Panc1 (cell line): Measurements from ENCODE around the gene GLS. TPM values are rescaled to one million over a fixed set of nuclear protein-coding genes. Genes with fewer than 3 reads are reported as not detected.

Experiments used
- ATAC-seq: fragments of 200-7000 bp; cut with Tn5 transposase; 2 replicates; pipeline ENCODE4 v1.9.1; 2020; ENCODE audit warnings: mild to moderate bottlenecking, moderate library complexity
- BruUV-seq: library from RNA; stranded (reverse); fragments of 400-500 nt; replicated peaks from 2 replicates; lab custom pipeline; 2021; lab: Mats Ljungman, UMichigan
- CTCF ChIA-PET: fragments of 300-600 bp; sonication (Branson Sonifier 250); formaldehyde crosslinking; loops from one replicate; lab custom pipeline; 2022; ENCODE audit warnings: antibody characterized with exemption; lab: Charles Lee
- POLR2A ChIA-PET: fragments of 300-600 bp; sonication (Branson Sonifier 250); formaldehyde crosslinking; loops from one replicate; lab custom pipeline; 2022; ENCODE audit warnings: antibody characterized with exemption; lab: Charles Lee
- DNase-seq: peaks from one replicate; pipeline ENCODE4 v3.0.0-alpha.2; 2010; ENCODE audit warnings: low read depth, low spot score
- H3K27ac ChIP-seq: 2 replicates; pipeline ENCODE4 v1.5.1; 2011; ENCODE audit warnings: mild to moderate bottlenecking, low read length, inconsistent platforms
- H3K27me3 ChIP-seq: fragments of 200-500 bp; sonication (Bioruptor generic); 2 replicates; pipeline ENCODE4 v1.6.0; 2014; ENCODE audit warnings: low read length, inconsistent platforms; ENCODE audit not compliant: control insufficient read depth, insufficient read depth
- H3K36me3 ChIP-seq: fragments of 200-500 bp; sonication (Bioruptor generic); 2 replicates; pipeline ENCODE4 v1.5.1; 2014; ENCODE audit warnings: inconsistent platforms, mild to moderate bottlenecking, low read length, moderate library complexity; ENCODE audit not compliant: control insufficient read depth, insufficient read depth
- H3K4me1 ChIP-seq: 2 replicates; pipeline ENCODE4 v1.5.1; 2011; ENCODE audit warnings: inconsistent platforms, mild to moderate bottlenecking, low read length, moderate library complexity; ENCODE audit not compliant: control insufficient read depth, insufficient read depth
- H3K4me3 ChIP-seq, 2 experiments: 2 replicates each; pipeline ENCODE4 v1.5.1; 2011 to 2012; ENCODE audit warnings: low read depth in 2 of 2, low read length in 2 of 2, mild to moderate bottlenecking in 2 of 2, inconsistent platforms in 1 of 2, moderate library complexity in 1 of 2
- H3K9me3 ChIP-seq: fragments of 200-500 bp; sonication (Bioruptor generic); 2 replicates; pipeline ENCODE4 v1.5.1; 2014; ENCODE audit warnings: low read depth, mild to moderate bottlenecking, inconsistent platforms, low read length, moderate library complexity; ENCODE audit not compliant: control insufficient read depth, insufficient read depth
- CTCF ChIP-seq: fragments of 450-650 bp; IDR thresholded peaks from 2 replicates; pipeline ENCODE4 v1.5.1; 2017; ENCODE audit warnings: mild to moderate bottlenecking
- POLR2AphosphoS5 ChIP-seq: IDR thresholded peaks from 2 replicates; pipeline ENCODE4 v1.6.1; 2012; ENCODE audit warnings: mild to moderate bottlenecking, low read depth, low read length, moderate library complexity
- REST ChIP-seq, 2 experiments: IDR thresholded peaks; 2 replicates each; pipeline ENCODE4 v1.6.1; 2011 to 2012; ENCODE audit warnings: low read depth in 2 of 2, control low read depth in 1 of 2, low read length in 1 of 2, mild to moderate bottlenecking in 1 of 2, moderate library complexity in 1 of 2; ENCODE audit not compliant: insufficient read depth in 1 of 2
- SIN3A ChIP-seq: IDR thresholded peaks from 2 replicates; pipeline ENCODE4 v1.6.1; 2012; ENCODE audit warnings: low read depth, mild to moderate bottlenecking, low read length, moderate library complexity, borderline replicate concordance; ENCODE audit not compliant: insufficient read depth
- TCF7L2 ChIP-seq: IDR thresholded peaks from 2 replicates; pipeline ENCODE4 v1.6.1; 2011; ENCODE audit warnings: mild to moderate bottlenecking, low read depth, low read length, inconsistent platforms
- in situ Hi-C: cut with HindIII; loops from 2 replicates; pipeline ENCODE4 v1.10.0; 2016; ENCODE audit warnings: low sequenced_read_pairs, low pct_unique_long_range_greater_than_20kb
- intact Hi-C: fragments of 100-400 bp; cut with micrococcal nuclease; formaldehyde crosslinking; loops from one replicate; pipeline ENCODE4 v1.10.0; 2022; ENCODE audit not compliant: unreplicated experiment
- total RNA-seq: library from RNA; stranded (reverse); gene quantifications from one replicate; pipeline ENCODE4 v1.2.1, GENCODE V29; 2021; ENCODE audit not compliant: unreplicated experiment

The GLS gene
- total RNA-seq, 1 experiment from 2014 or later = 93.9 TPM

- no TSS peak for BruUV-seq
These were observed 16.7 kb upstream of the GLS start for GRCh38 chr2:190863946-190864345.

GRCh38 chr2:190864375-190864774, 16.2 kb upstream of the GLS start:
- H3K4me1 ChIP-seq = no peaks in the 10 kb centered on the region
- no peak for DNase-seq
- CTCF ChIA-PET = no interaction called here
- H3K9me3 ChIP-seq = no peaks in the 10 kb centered on the region
- TF ChIP-seq POLR2AphosphoS5 (no peak), REST (IDR thresholded peaks at IDR 0.05; ENCODE audit: insufficient read depth in 1 of 2, low read depth in 2 of 2, low read length in 1 of 2) (no peak), CTCF (no peak), TCF7L2 (no peak), SIN3A (no peak)
- ATAC-seq = no peak
- H3K27me3 ChIP-seq = no peaks in the 10 kb centered on the region
- no peaks in the 10 kb centered on the region for H3K36me3 ChIP-seq
- no peak overlapping the region for H3K4me3 ChIP-seq
- no TSS peak for BruUV-seq
- no peak overlapping the region for H3K27ac ChIP-seq
- intact Hi-C loops (no loop called here), in situ Hi-C loops (no loop called here)
- POLR2A ChIA-PET = no interaction called here

More at GRCh38 chr2:190863946-190864345, 16.7 kb upstream of the GLS start:
- CTCF ChIA-PET = no interaction called here
- Histone ChIP-seq H3K27me3 (no peaks in the 10 kb centered on the region), H3K27ac (no peak overlapping the region), H3K4me3 (no peak overlapping the region), H3K9me3 (no peaks in the 10 kb centered on the region), H3K4me1 (no peaks in the 10 kb centered on the region; the same call in 1 of the 2 replicates), H3K36me3 (no peaks in the 10 kb centered on the region)
- intact Hi-C loops = no loop called here
- POLR2A ChIA-PET = no interaction called here
- no peak for TF ChIP-seq TCF7L2
- TF ChIP-seq POLR2AphosphoS5 = no peak
- TF ChIP-seq SIN3A = no peak
- TF ChIP-seq CTCF = no peak
- TF ChIP-seq REST (IDR thresholded peaks at IDR 0.05; ENCODE audit: insufficient read depth in 1 of 2, low read depth in 2 of 2, low read length in 1 of 2) = no peak
- in situ Hi-C loops = no loop called here
- DNase-seq = no peak
- no peak for ATAC-seq
